A673 (cell line): ENCODE data around the gene SYK.

Experiments used
- CTCF ChIP-seq: fragments of 300-800, 200-600 bp; sonication (generic); conservative IDR thresholded peaks from 2 replicates; pipeline ENCODE4 v1.5.1; 2017; ENCODE audit warnings: low read depth, mild to moderate bottlenecking, antibody characterized with exemption, low read length, moderate library complexity, mixed read lengths
- EZH2 ChIP-seq: fragments of 200-600 bp; sonication (generic); IDR thresholded peaks from 2 replicates; pipeline ENCODE4 v1.6.1; 2017; ENCODE audit warnings: borderline replicate concordance, low read depth, mild to moderate bottlenecking, mixed read lengths, antibody characterized with exemption, low read length; ENCODE audit not compliant: poor library complexity, severe bottlenecking

GRCh38 chr9:90900130-90900529 lies 98.5 kb downstream of the SYK start:
- TF ChIP-seq CTCF (no peak), EZH2 (no peak)
